CD4-positive, CD25-positive, alpha-beta regulatory T cell (primary cell): ENCODE results near the gene NDST4. TPM values are rescaled to one million over a fixed set of nuclear protein-coding genes. Genes with fewer than 3 reads are reported as not detected.
"Not testable (repeated sequence)": the region's sequence is repeated elsewhere in the genome, so short reads cannot be mapped to it uniquely, and the experiment has no call there.

ENCODE experiments used
- ATAC-seq, 2 donors: fragments of 150-1000 bp; cut with Tn5 transposase; one replicate each; pipeline ENCODE4 v1.10.0; 2021; ENCODE audit warnings: low read depth in 2 of 2, moderate number of reproducible peaks in 2 of 2, moderate library complexity in 1 of 2
- DNase-seq, 3 donors: peaks; one replicate each; pipeline versions ENCODE4 v3.0.0 to v3.0.0-alpha.2; 2012 to 2022; ENCODE audit warnings: mixed read lengths in 1 of 3
- H3K27ac ChIP-seq: one replicate; pipeline ENCODE4 v1.7.0; 2013; ENCODE audit warnings: mild to moderate bottlenecking, low read length; ENCODE audit not compliant: insufficient read depth, poor library complexity, severe bottlenecking
- H3K27me3 ChIP-seq: one replicate; pipeline ENCODE4 v1.7.0; 2013; ENCODE audit warnings: low read length; ENCODE audit not compliant: control insufficient read depth, insufficient read depth
- H3K36me3 ChIP-seq: one replicate; pipeline ENCODE4 v1.7.0; 2013; ENCODE audit warnings: mild to moderate bottlenecking, low read length, moderate library complexity; ENCODE audit not compliant: control insufficient read depth, insufficient read depth
- H3K4me1 ChIP-seq: 2 replicates; pipeline ENCODE4 v1.7.0; 2013; ENCODE audit warnings: mild to moderate bottlenecking, low read length; ENCODE audit not compliant: insufficient read depth, control insufficient read depth, poor library complexity, severe bottlenecking
- H3K4me3 ChIP-seq: one replicate; pipeline ENCODE4 v1.7.0; 2013; ENCODE audit warnings: low read depth, mild to moderate bottlenecking, low read length, moderate library complexity
- H3K9me3 ChIP-seq, 2 experiments: 1 replicate in 1 of 2; 2 replicates in 1 of 2; pipeline ENCODE4 v1.7.0; 2013; ENCODE audit warnings: low read length in 2 of 2, mild to moderate bottlenecking in 1 of 2, moderate library complexity in 1 of 2; ENCODE audit not compliant: control insufficient read depth in 2 of 2
- H3K27ac Mint-ChIP-seq, 3 donors: one replicate each; pipeline ENCODE4 v1.8.0; 2020 to 2022; ENCODE audit warnings: mild to moderate bottlenecking in 3 of 3, mixed read lengths in 3 of 3, moderate library complexity in 2 of 3
- H3K27me3 Mint-ChIP-seq: one replicate; pipeline ENCODE4 v1.8.0; 2022; ENCODE audit warnings: mild to moderate bottlenecking, mixed read lengths
- H3K36me3 Mint-ChIP-seq: one replicate; pipeline ENCODE4 v1.8.0; 2020; ENCODE audit warnings: mixed read lengths
- H3K4me1 Mint-ChIP-seq, 4 donors: one replicate each; pipeline ENCODE4 v1.8.0; 2020 to 2022; ENCODE audit warnings: mixed read lengths in 4 of 4, mild to moderate bottlenecking in 1 of 4
- H3K4me3 Mint-ChIP-seq, 4 donors: one replicate each; pipeline ENCODE4 v1.8.0; 2020 to 2022; ENCODE audit warnings: mild to moderate bottlenecking in 4 of 4, mixed read lengths in 4 of 4, moderate library complexity in 3 of 4
- H3K9me3 Mint-ChIP-seq, 7 donors: one replicate each; pipeline ENCODE4 v1.8.0; 2020 to 2022; ENCODE audit warnings: mixed read lengths in 7 of 7, mild to moderate bottlenecking in 3 of 7, moderate library complexity in 2 of 7
- polyA plus RNA-seq, 4 donors: library from polyadenylated mRNA; unstranded; fragments of 300-500 nt; fragmentation: Illumina TruSeq; gene quantifications; one replicate each; pipeline ENCODE4 v1.2.3, GENCODE V29; 2021
- total RNA-seq: library from RNA; stranded (reverse); gene quantifications from one replicate; pipeline ENCODE4 v1.2.3, GENCODE V29; 2022

The NDST4 gene
- total and polyA plus RNA-seq, 5 donors from 2014 or later = not detected

- ATAC-seq = no peak
- no peaks in the 10 kb centered on the region for H3K36me3 Mint-ChIP-seq
- Histone ChIP-seq H3K4me1 (no peaks in the 10 kb centered on the region), H3K36me3 (no peaks in the 10 kb centered on the region), H3K27ac (no peak overlapping the region), H3K4me3 (no peak overlapping the region), H3K9me3 (no peaks in the 10 kb centered on the region), H3K27me3 (no peaks in the 10 kb centered on the region)
- no peak overlapping the region for H3K27ac Mint-ChIP-seq
- DNase-seq = no peak
- peaks cover 0 to 10% (median 4%) of the 10 kb centered on the region in 7 donors for H3K9me3 Mint-ChIP-seq
- H3K4me1 Mint-ChIP-seq = no peaks in the 10 kb centered on the region
- H3K27me3 Mint-ChIP-seq = no peaks in the 10 kb centered on the region
- peak overlapping the region in 1 of 4 donors; percentile 51 for H3K4me3 Mint-ChIP-seq
Observed at GRCh38 chr4:114980932-114981708, 132.3 kb downstream of the NDST4 start.

- not testable (repeated sequence) for H3K4me3 Mint-ChIP-seq, ATAC-seq, H3K36me3 ChIP-seq, H3K4me3 ChIP-seq, H3K9me3 ChIP-seq, H3K27me3 Mint-ChIP-seq, H3K27me3 ChIP-seq, H3K27ac Mint-ChIP-seq, H3K4me1 ChIP-seq, DNase-seq, H3K4me1 Mint-ChIP-seq, H3K27ac ChIP-seq, H3K36me3 Mint-ChIP-seq
- H3K9me3 Mint-ChIP-seq = peaks cover 0 to 10% (median 4%) of the 10 kb centered on the region in 7 donors
Observed at GRCh38 chr4:114980399-114980798, 133.0 kb downstream of the NDST4 start.

GRCh38 chr4:114976901-114977300, 136.5 kb downstream of the NDST4 start:
- no peaks in the 10 kb centered on the region for H3K4me1 ChIP-seq
- Mint-ChIP-seq H3K27ac (no peak overlapping the region), H3K4me3 (no peak overlapping the region), H3K36me3 (no peaks in the 10 kb centered on the region), H3K4me1 (no peaks in the 10 kb centered on the region), H3K27me3 (no peaks in the 10 kb centered on the region), H3K9me3 (peaks cover 0 to 5% (median 0%) of the 10 kb centered on the region in 7 donors)
- no peak for DNase-seq
- ATAC-seq = no peak
- no peaks in the 10 kb centered on the region for H3K27me3 ChIP-seq
- H3K4me3 ChIP-seq = no peak overlapping the region
- no peak overlapping the region for H3K27ac ChIP-seq
- no peaks in the 10 kb centered on the region for H3K36me3 ChIP-seq
- no peaks in the 10 kb centered on the region for H3K9me3 ChIP-seq

- Histone ChIP-seq H3K27ac (no peak overlapping the region), H3K27me3 (no peaks in the 10 kb centered on the region), H3K9me3 (peaks cover 0 to 3% of the 10 kb centered on the region in 2 experiments), H3K4me3 (no peak overlapping the region), H3K36me3 (no peaks in the 10 kb centered on the region), H3K4me1 (no peaks in the 10 kb centered on the region)
- H3K4me3 Mint-ChIP-seq = no peak overlapping the region
- no peak for ATAC-seq
- no peaks in the 10 kb centered on the region for H3K4me1 Mint-ChIP-seq
- DNase-seq = no peak
- peaks cover 0 to 15% (median 2%) of the 10 kb centered on the region in 7 donors for H3K9me3 Mint-ChIP-seq
- H3K27ac Mint-ChIP-seq = peak overlapping the region in 1 of 3 donors; percentile 82
- H3K27me3 Mint-ChIP-seq = no peaks in the 10 kb centered on the region
- no peaks in the 10 kb centered on the region for H3K36me3 Mint-ChIP-seq
Observed at GRCh38 chr4:114964026-114964425, 149.4 kb downstream of the NDST4 start.

GRCh38 chr4:114945616-114946015, 167.8 kb downstream of the NDST4 start:
- H3K9me3 Mint-ChIP-seq = peaks cover 2 to 25% (median 4%) of the 10 kb centered on the region in 7 donors
- no peaks in the 10 kb centered on the region for H3K27me3 Mint-ChIP-seq
- Histone ChIP-seq H3K4me1 (no peaks in the 10 kb centered on the region), H3K36me3 (no peaks in the 10 kb centered on the region), H3K4me3 (no peak overlapping the region), H3K9me3 (peaks cover 0 to 2% of the 10 kb centered on the region in 2 experiments), H3K27ac (no peak overlapping the region), H3K27me3 (no peaks in the 10 kb centered on the region)
- ATAC-seq (no peak), DNase-seq (no peak)
- H3K4me3 Mint-ChIP-seq = no peak overlapping the region
- no peaks in the 10 kb centered on the region for H3K36me3 Mint-ChIP-seq
- H3K4me1 Mint-ChIP-seq = no peaks in the 10 kb centered on the region
- H3K27ac Mint-ChIP-seq = no peak overlapping the region

GRCh38 chr4:114941503-114941902, 171.9 kb downstream of the NDST4 start:
- no peaks in the 10 kb centered on the region for H3K27me3 Mint-ChIP-seq

GRCh38 chr4:114927881-114928280, 185.5 kb downstream of the NDST4 start:
- no peak overlapping the region for H3K4me3 Mint-ChIP-seq
- no peaks in the 10 kb centered on the region for H3K36me3 Mint-ChIP-seq
- Histone ChIP-seq H3K27ac (no peak overlapping the region), H3K4me3 (no peak overlapping the region), H3K27me3 (no peaks in the 10 kb centered on the region), H3K4me1 (no peaks in the 10 kb centered on the region), H3K9me3 (no peaks in the 10 kb centered on the region), H3K36me3 (no peaks in the 10 kb centered on the region)
- DNase-seq (no peak), ATAC-seq (no peak)
- no peaks in the 10 kb centered on the region for H3K4me1 Mint-ChIP-seq
- no peak overlapping the region for H3K27ac Mint-ChIP-seq
- no peaks in the 10 kb centered on the region for H3K27me3 Mint-ChIP-seq
- peaks cover 0 to 9% (median 3%) of the 10 kb centered on the region in 7 donors for H3K9me3 Mint-ChIP-seq

More at GRCh38 chr4:114941503-114941902, 171.9 kb downstream of the NDST4 start:
- H3K36me3 ChIP-seq = no peaks in the 10 kb centered on the region
- no peak overlapping the region for H3K27ac Mint-ChIP-seq
- peaks cover 0 to 14% (median 7%) of the 10 kb centered on the region in 7 donors for H3K9me3 Mint-ChIP-seq
- H3K4me3 ChIP-seq = no peak overlapping the region
- no peaks in the 10 kb centered on the region for H3K36me3 Mint-ChIP-seq
- ATAC-seq (no peak), DNase-seq (no peak)
- no peak overlapping the region for H3K27ac ChIP-seq
- no peaks in the 10 kb centered on the region for H3K4me1 Mint-ChIP-seq
- H3K4me3 Mint-ChIP-seq = no peak overlapping the region
- peaks cover 0 to 2% of the 10 kb centered on the region in 2 experiments for H3K9me3 ChIP-seq
- H3K27me3 ChIP-seq = no peaks in the 10 kb centered on the region
- no peaks in the 10 kb centered on the region for H3K4me1 ChIP-seq

GRCh38 chr4:114926583-114926982, 186.8 kb downstream of the NDST4 start:
- Mint-ChIP-seq H3K36me3 (no peaks in the 10 kb centered on the region), H3K4me1 (no peaks in the 10 kb centered on the region), H3K9me3 (peaks cover 0 to 7% (median 5%) of the 10 kb centered on the region in 7 donors), H3K27ac (no peak overlapping the region), H3K27me3 (no peaks in the 10 kb centered on the region), H3K4me3 (no peak overlapping the region)
- Histone ChIP-seq H3K27me3 (no peaks in the 10 kb centered on the region), H3K9me3 (no peaks in the 10 kb centered on the region), H3K4me3 (no peak overlapping the region), H3K4me1 (no peaks in the 10 kb centered on the region), H3K36me3 (no peaks in the 10 kb centered on the region), H3K27ac (no peak overlapping the region)
- ATAC-seq (no peak), DNase-seq (no peak)
